DMS79 treated with DMSO at 0.1 percent for 48 hours (cell line): ENCODE data around the gene CBR4.
"Not testable (repeated sequence)": the region's sequence is repeated elsewhere in the genome, so short reads cannot be mapped to it uniquely, and the experiment has no call there.

Experiments
- DNase-seq: peaks from one replicate; lab custom pipeline; 2025; lab: John Stamatoyannopoulos, UW

CBR4 gene

DNA sequence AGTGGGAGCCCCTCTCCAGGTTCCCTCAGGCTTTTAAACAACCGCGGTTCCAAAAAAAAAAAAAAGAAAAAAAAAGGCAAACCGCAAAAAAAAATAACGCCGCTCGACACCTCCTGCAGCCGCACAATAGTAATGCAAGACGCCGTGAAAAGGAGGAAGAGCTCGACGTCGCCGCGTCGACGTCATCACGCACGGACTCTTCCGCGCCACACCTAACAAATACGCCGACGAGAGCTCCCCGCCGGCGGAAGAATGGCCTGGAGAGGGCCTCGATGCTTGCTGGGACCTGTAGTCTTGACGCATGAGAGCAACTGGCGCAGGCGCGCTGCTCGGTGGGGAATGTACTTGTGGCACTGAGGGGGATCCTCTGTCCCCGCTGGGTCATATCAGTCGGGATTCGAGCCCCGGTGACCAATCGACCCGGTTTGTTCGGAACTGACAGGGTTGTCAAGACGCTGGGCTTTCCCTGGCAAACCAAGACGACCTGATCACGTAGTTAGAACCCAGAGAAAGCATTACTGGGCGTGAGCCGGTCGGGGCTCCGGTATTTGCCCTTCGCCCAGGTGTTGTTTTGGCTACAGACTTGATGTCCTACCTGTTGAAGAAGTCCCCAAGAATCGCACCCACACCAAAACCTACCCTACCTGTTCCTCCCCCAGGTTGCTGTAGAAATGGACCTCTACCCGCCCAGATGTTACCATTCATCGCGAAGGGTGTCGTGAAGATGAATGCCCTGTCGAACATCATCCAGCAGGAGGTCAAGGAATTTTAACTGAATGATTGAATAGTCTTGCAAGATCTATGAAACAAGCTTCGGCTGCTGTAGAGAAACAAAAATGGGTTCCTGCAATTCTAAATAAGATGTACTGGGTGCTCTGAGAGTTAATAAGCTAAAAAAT is at the start of gene CBR4:
Gene CBR4 (minus strand): TSS at position 131 of the 899 bp plus-strand sequence. CDS start 166 bp downstream, outside the sequence.
- peak; percentile 84 for DNase-seq

DNA sequence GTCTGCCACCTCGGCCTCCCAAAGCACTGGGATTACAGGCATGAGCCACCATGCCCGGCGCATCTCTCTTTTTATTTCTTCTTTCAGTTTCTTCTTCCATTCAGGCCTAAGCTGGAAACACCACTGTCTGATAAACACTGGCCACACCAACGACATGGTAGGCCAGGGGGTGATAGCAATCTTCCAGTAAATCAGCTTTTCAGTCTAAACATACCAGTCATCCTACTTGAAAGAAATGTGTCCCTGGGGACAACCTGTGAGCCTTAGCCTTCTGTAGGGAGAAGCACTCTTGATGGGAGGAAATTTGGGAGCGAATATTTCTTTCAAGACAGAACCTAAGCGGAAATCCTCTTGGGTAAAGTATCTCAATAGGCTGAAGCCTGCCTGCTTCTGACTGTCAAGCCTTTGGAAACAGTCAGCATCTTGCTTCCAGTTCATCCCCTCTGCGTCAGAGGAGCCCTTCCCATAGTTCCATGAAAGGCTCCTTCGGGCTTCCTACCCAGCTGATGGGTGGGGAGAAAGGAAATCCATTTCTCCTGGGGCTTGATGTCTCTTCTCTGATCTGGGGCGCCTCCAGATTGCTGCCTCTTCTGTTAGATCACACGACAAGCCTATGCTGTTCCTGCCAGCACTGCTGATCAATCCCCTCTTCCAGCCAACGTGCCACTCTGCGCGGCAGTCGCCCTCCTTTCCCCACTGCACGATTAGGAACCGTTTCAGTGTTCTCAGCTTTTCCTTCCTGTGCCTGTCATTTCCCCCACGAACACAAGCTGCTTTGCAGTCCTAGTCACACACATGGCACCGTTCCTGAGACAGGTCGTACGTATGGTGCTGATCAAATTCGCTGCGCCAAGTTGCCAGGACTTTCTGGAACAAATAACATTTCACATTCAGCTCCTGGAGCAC is 49.5 kb upstream of the CBR4 start:
- no peak for DNase-seq

DNA sequence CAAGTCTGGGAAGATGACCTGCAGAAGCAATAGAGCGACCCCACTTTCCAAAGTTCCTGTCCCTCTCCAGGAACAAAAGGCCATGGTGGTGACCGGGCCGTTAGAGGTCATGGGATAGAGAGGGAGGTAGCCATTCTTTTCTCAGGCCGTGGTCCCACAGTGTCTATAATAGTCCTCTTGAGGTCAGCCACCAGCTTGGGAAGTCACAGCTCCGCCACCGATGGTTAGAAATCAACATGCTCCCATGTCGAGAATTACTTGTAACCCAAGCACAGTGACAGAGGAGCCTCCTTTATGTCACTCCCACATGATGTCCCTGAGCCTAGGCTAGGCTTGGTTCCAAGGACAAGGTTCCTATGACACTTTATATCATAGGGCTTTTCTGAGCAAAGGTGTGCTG is 48.3 kb upstream of the CBR4 start:
- no peak for DNase-seq

DNA sequence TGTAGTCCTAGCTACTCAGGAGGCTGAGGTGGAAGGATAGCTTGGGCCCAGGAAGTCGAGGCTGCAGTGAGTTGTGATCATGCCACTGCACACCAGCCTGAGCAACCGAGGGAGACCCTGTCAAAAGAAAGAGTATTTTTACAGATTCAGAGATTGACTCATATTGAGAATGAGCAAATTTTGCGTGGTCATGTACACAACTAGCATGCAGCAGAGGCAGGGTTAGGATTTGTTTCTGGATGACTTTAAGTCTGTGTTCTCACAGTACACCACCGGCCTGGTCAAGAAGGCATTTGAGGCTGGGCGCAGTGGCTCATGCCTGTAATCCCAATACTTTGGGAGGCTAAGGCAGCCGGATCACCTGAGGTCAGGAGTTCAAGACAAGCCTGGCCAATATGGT is 44.8 kb upstream of the CBR4 start:
- DNase-seq, result no peak

DNA sequence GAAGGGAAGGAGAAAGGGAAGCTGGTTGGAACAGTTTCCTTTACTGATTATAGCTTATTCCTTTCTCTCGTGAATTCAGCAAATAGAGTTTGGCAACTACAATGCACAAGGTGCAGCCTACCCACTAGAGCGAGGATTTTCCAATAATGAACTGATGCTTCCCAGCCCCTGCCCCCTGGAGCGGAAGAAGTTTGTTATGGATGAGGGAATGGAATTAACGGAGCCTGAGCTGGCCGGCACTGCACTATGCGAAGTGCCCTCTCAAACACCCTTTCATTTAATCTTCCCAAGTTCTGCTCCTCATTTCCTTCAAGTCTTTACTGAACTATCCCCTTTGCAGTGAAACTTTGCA is 42.5 kb upstream of the CBR4 start:
- DNase-seq, result no peak

GRCh38 chr4:169051761-169052593 is 41.9 kb upstream of the CBR4 start:
- DNase-seq, result no peak

- no peak for DNase-seq
Measured at GRCh38 chr4:169050881-169051760, 41.1 kb upstream of the CBR4 start.

- DNase-seq, result no peak
Measured at GRCh38 chr4:169050284-169050683, 40.2 kb upstream of the CBR4 start.

GRCh38 chr4:169048868-169049414 is 38.9 kb upstream of the CBR4 start:
- DNase-seq, result no peak

GRCh38 chr4:169047956-169048355 is 37.9 kb upstream of the CBR4 start:
- no peak for DNase-seq

GRCh38 chr4:169045862-169046584 is 36.0 kb upstream of the CBR4 start:
- DNase-seq, result no peak

DNA sequence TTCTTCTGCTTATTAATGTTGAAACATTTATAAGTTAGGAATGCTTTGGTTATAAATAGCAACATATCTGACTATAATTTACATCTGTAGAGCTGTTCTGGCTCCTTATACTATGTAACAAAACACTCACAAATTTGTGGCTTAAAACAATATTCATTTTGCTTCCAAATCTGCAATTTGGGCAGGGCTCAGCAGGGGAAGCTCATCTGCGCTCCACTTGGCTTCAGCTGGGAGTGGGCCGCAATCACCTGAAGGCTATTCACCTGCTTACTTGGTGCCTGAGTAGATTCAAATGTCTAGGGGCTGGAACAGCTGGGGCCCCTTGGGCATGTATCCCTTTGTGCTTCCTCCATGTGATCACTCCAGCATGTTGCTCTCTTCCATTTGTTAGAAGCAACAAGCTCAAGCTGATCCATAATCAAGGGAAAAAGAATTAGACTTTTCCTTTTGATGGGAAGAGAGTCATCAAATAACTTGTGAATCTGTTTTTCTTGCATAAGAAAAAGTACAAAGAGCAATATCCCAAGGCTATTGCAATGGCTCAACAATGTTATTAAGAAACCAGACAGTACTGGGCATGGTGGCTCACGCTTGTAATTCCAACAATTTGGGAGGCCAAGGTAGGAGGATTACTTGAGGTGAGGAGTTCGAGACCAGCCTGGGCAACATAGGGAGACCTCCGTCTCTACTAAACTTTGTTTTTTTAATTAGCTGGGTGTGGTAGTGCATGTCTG is 34.8 kb upstream of the CBR4 start:
- no peak for DNase-seq

DNA sequence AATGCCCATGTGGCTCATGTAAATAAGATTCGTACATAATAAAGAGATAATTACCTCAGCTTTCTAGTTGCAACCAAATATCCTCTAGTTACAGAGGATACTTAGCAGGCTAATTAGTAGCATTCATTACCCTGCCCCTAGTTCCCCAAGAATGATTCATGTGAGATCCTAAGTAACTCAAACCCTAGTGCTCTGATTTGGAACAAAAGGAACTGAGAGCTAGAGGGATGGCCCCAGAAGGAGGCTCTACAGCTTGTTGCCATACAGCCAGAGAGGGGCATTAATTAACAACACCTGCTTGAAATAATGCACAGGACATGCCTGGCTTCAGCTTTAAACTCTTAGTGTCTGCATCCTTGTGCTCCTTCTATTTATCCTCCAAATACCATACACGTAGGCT is 32.6 kb upstream of the CBR4 start:
- DNase-seq, result no peak

DNA sequence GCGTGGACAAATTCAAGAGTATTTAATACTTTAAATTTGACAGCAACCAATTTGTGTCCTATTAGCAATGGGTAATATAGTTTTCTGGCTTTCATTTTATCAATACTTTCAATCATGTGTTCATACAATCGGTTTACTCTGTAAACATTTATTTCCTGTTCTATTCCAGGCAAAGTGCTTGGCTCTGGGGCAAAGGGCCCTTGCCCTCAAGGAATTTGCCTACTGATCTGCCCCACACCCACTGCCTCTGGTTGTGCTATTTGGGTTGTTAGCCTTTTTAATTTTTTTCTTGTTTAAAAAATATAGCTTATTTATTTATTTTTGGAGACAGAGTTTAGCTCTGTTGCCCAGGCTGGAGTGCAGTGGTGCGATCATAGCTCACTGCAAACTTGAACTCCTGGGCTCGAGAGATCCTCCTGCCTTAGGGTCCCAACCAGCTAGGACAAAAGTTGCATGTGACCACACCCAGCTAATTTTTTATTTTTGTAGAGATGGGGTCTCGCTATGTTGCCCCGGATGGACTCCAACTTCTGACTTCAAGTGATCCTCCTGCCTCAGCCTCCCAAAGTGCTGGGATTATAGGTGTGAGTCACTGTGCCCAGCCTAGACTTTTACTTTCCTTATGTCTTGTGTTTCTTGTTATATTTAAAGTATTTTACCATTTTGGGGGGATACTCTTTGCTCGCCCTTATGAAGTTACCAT is 30.7 kb upstream of the CBR4 start:
- DNase-seq, result no peak

DNA sequence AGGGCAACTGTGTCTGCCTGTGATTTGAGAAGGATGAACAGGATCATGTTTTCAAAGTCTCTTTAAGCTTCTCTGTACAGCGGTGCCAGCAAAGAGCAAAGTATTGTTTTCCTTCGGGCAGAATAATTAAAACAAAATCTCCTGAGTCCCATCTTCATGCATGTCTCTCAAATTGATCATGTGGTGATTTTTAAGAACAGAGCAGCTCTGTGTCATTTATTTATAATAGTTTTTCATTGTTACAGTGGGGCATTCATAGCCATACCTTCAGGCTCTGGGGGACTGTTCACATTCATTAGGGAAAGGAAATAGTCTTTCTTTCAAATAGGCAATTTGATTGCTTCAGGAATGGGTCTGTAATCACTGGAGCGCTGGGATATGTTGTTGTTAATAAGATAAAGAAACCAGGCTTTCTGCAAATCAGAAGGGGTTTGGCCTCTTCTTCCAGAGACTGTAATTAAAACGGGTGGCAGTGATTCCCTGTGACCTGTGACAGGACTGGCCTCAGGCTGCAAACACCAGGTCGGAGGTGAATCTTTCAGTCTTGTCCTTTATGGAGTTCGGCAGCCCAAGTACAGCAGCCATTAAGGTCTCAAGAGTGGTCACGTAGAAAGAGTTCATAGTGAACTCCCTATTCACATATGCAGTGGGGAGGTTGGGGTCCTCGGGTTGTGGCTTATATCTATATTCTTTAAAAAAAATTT is 29.3 kb upstream of the CBR4 start:
- no peak for DNase-seq

DNA sequence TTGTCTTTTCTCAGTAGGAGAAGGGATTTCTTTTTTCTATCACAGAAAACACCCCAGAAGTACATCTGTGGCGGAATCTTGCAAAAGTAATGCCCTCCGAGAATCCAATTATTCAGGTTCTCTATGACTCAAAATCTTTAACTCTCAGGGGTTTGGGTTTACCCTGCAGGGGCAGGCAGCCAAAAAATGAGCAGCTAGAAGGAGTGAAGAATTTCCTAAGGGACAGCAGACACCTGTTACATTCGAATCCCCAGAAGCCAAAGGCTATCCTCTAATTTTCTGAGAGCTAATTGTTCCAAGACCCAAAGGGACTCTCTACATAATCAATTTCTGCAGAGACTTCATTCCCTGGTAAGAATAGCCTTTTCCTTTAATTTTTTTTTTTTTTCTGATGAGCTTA is 27.5 kb upstream of the CBR4 start:
- DNase-seq, result no peak

GRCh38 chr4:169035871-169036620 is 26.0 kb upstream of the CBR4 start:
- DNase-seq, result not testable (repeated sequence)
